H9 (cell line): Measurements from ENCODE around the gene TAS1R1. TPM values are rescaled to one million over a fixed set of nuclear protein-coding genes. Genes with fewer than 3 reads are reported as not detected.
A peak's percentile ranks its signal among the peaks of the same experiment; 100 is the strongest.

Experiments used
- DNase-seq: peaks from one replicate; pipeline ENCODE4 v3.0.0-alpha.2; 2017
- H2AFZ ChIP-seq: one replicate; pipeline ENCODE4 v1.6.1; 2013; ENCODE audit warnings: mild to moderate bottlenecking, low read length, control low read depth, moderate library complexity
- H2AK5ac ChIP-seq: 2 replicates; pipeline ENCODE4 v1.6.1; 2013; ENCODE audit warnings: low read length, control low read depth, mixed read lengths; ENCODE audit not compliant: insufficient read length
- H2BK120ac ChIP-seq: one replicate; pipeline ENCODE4 v1.6.1; 2013; ENCODE audit warnings: low read depth, mild to moderate bottlenecking, low read length, control low read depth, inconsistent platforms; ENCODE audit not compliant: poor library complexity, severe bottlenecking
- H2BK12ac ChIP-seq: 2 replicates; pipeline ENCODE4 v1.6.1; 2013; ENCODE audit warnings: low read length, control low read depth, mixed read lengths, low read depth; ENCODE audit not compliant: insufficient read length
- H2BK15ac ChIP-seq: 2 replicates; pipeline ENCODE4 v1.6.1; 2013; ENCODE audit warnings: low read depth, low read length, control low read depth
- H2BK20ac ChIP-seq: one replicate; pipeline ENCODE4 v1.6.1; 2013; ENCODE audit warnings: low read depth, mild to moderate bottlenecking, low read length, control low read depth, inconsistent platforms; ENCODE audit not compliant: poor library complexity, severe bottlenecking
- H2BK5ac ChIP-seq: 2 replicates; pipeline ENCODE4 v1.6.1; 2013; ENCODE audit warnings: low read length, control low read depth, mixed read lengths; ENCODE audit not compliant: insufficient read length
- H3K14ac ChIP-seq: 2 replicates; pipeline ENCODE4 v1.6.1; 2013; ENCODE audit warnings: low read length, control low read depth; ENCODE audit not compliant: insufficient read depth
- H3K18ac ChIP-seq: 2 replicates; pipeline ENCODE4 v1.6.1; 2013; ENCODE audit warnings: low read depth, mild to moderate bottlenecking, mixed read lengths, low read length, control low read depth; ENCODE audit not compliant: insufficient read length
- H3K23ac ChIP-seq: 2 replicates; pipeline ENCODE4 v1.6.1; 2013; ENCODE audit warnings: low read length, control low read depth, mixed read lengths, low read depth; ENCODE audit not compliant: insufficient read length
- H3K23me2 ChIP-seq: 2 replicates; pipeline ENCODE4 v1.6.1; 2013; ENCODE audit warnings: low read depth, mild to moderate bottlenecking, mixed read lengths, low read length, control low read depth; ENCODE audit not compliant: insufficient read length, poor library complexity, severe bottlenecking
- H3K27ac ChIP-seq: 2 replicates; pipeline ENCODE4 v1.5.1; 2013; ENCODE audit warnings: low read length, control low read depth, mixed read lengths, low read depth; ENCODE audit not compliant: insufficient read length
- H3K27me3 ChIP-seq: 2 replicates; pipeline ENCODE4 v1.6.1; 2013; ENCODE audit warnings: low read length, control low read depth, inconsistent platforms; ENCODE audit not compliant: insufficient read depth
- H3K4ac ChIP-seq: 2 replicates; pipeline ENCODE4 v1.6.1; 2013; ENCODE audit warnings: low read depth, mild to moderate bottlenecking, control low read depth, inconsistent platforms, low read length, moderate library complexity
- H3K4me1 ChIP-seq: 2 replicates; pipeline ENCODE4 v1.6.1; 2013; ENCODE audit warnings: low read length, control low read depth, inconsistent platforms; ENCODE audit not compliant: insufficient read depth
- H3K4me2 ChIP-seq: 2 replicates; pipeline ENCODE4 v1.6.1; 2013; ENCODE audit warnings: low read length, control low read depth, mixed read lengths; ENCODE audit not compliant: insufficient read length, insufficient read depth
- H3K56ac ChIP-seq: 2 replicates; pipeline ENCODE4 v1.6.1; 2013; ENCODE audit warnings: low read depth, mild to moderate bottlenecking, mixed read lengths, low read length, control low read depth; ENCODE audit not compliant: insufficient read length
- H3K79me1 ChIP-seq: 2 replicates; pipeline ENCODE4 v1.6.1; 2013; ENCODE audit warnings: low read depth, mild to moderate bottlenecking, moderate library complexity, low read length, control low read depth, inconsistent platforms; ENCODE audit not compliant: insufficient read depth, poor library complexity, severe bottlenecking
- H3K79me2 ChIP-seq: 2 replicates; pipeline ENCODE4 v1.6.1; 2013; ENCODE audit warnings: low read length, control low read depth, inconsistent platforms; ENCODE audit not compliant: insufficient read depth
- H3K9ac ChIP-seq: 2 replicates; pipeline ENCODE4 v1.6.1; 2013; ENCODE audit warnings: low read length, control low read depth, mixed read lengths; ENCODE audit not compliant: insufficient read length; ENCODE audit errors: extremely low read depth
- H3K9me3 ChIP-seq: one replicate; pipeline ENCODE4 v1.6.1; 2013; ENCODE audit warnings: low read depth, low read length, inconsistent platforms; ENCODE audit not compliant: control insufficient read depth
- H3T11ph ChIP-seq: one replicate; pipeline ENCODE4 v1.6.1; 2013; ENCODE audit warnings: mild to moderate bottlenecking, low read length, control low read depth, inconsistent platforms
- H4K20me1 ChIP-seq: one replicate; pipeline ENCODE4 v1.6.1; 2013; ENCODE audit not compliant: control insufficient read depth, insufficient read length, insufficient read depth
- H4K5ac ChIP-seq: 2 replicates; pipeline ENCODE4 v1.6.1; 2013; ENCODE audit warnings: low read depth, mild to moderate bottlenecking, mixed read lengths, low read length, control low read depth; ENCODE audit not compliant: insufficient read length
- H4K8ac ChIP-seq: replicated peaks from 2 replicates; pipeline ENCODE4 v1.6.1; 2013; ENCODE audit warnings: low read length, control low read depth, mixed read lengths, low read depth; ENCODE audit not compliant: insufficient read length
- H4K91ac ChIP-seq: 2 replicates; pipeline ENCODE4 v1.6.1; 2013; ENCODE audit warnings: low read depth, mild to moderate bottlenecking, moderate library complexity, mixed read lengths, low read length, control low read depth; ENCODE audit not compliant: insufficient read length
- H3K27ac Mint-ChIP-seq, 3 experiments: 2 replicates in 2 of 3; 3 replicates in 1 of 3; pipeline ENCODE4 v1.8.0; 2020 to 2021; ENCODE audit warnings: mixed read lengths in 3 of 3, mild to moderate bottlenecking in 1 of 3, moderate library complexity in 1 of 3
- H3K27me3 Mint-ChIP-seq: 2 replicates; pipeline ENCODE4 v1.8.0; 2021; ENCODE audit warnings: low read depth, mild to moderate bottlenecking, moderate library complexity, mixed read lengths
- H3K36me3 Mint-ChIP-seq, 3 experiments: 2 replicates in 2 of 3; 3 replicates in 1 of 3; pipeline ENCODE4 v1.8.0; 2020 to 2021; ENCODE audit warnings: low read depth in 3 of 3, mixed read lengths in 3 of 3; ENCODE audit not compliant: insufficient read depth in 1 of 3
- H3K4me1 Mint-ChIP-seq, 2 experiments: 2 replicates each; pipeline ENCODE4 v1.8.0; 2020; ENCODE audit warnings: mixed read lengths in 2 of 2
- H3K4me3 Mint-ChIP-seq, 2 experiments: 2 replicates in 1 of 2; 3 replicates in 1 of 2; pipeline ENCODE4 v1.8.0; 2020 to 2021; ENCODE audit warnings: mild to moderate bottlenecking in 2 of 2, mixed read lengths in 2 of 2, moderate library complexity in 1 of 2
- H3K9me3 Mint-ChIP-seq, 2 experiments: 2 replicates in 1 of 2; 3 replicates in 1 of 2; pipeline ENCODE4 v1.8.0; 2020; ENCODE audit warnings: mild to moderate bottlenecking in 2 of 2, mixed read lengths in 2 of 2, moderate library complexity in 1 of 2
- whole genome bisulfite sequencing: extraction: QIAGEN DNeasy Blood & Tissue Kit; methylation state at CpG from one replicate; pipeline ENCODE4 v1.1.7; 2013; ENCODE audit warnings: missing lambda C conversion rate, low lambda C conversion rate, mixed read lengths; ENCODE audit not compliant: insufficient read length; ENCODE audit errors: extremely low coverage; 5-methylcytosine and 5-hydroxymethylcytosine counted together
- total RNA-seq: library from RNA; stranded (reverse); gene quantifications from 2 replicates; pipeline ENCODE4 v1.2.1, GENCODE V29; 2021
- TF ChIP-seq, protein P1 (sequence below): fragments of 200-600 bp; sonication (generic); conservative IDR thresholded peaks from 3 replicates; pipeline ENCODE4 v1.8.0; 2021; ENCODE audit warnings: antibody characterized with exemption, mild to moderate bottlenecking

Gene TAS1R1
- total RNA-seq, 1 experiment from 2014 or later, result not detected

DNA sequence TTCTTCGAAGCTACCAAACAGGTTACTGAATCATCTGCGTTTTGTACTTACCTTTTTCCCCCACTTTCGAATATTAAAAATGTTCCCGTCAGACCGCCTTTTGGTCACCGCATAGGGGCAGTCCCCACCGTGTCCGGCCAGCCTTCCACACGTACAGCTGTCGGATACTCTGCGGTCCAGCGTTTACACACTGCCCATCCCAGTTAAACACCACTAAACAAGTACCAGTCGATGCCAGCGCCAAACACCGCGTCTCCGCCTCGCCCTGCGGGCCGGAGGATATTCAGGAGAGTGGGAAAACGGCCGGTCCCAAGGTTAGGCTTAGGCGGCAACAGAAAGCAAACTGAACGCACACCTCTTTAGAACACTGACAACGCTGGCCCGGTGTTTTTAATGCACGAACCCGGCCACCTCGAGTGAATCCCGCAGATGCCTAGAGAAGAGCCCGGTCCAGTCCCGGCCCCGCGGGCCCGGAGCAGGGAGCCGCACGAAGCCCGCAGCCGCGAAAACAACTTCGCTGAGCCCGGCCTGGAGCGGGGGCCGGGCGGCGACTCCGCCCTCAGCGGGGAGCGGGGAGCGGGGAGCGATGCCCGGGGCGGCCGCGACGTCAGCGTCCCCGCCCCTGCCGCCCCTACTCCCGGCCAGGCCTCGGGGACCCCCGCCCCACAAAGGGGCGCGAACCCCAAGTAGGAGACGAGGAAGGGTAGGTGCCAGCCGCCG is 57.7 kb downstream of the TAS1R1 start:
- H2BK120ac ChIP-seq, result no peak overlapping the region
- H3K27ac ChIP-seq, result no peak overlapping the region
- no peak overlapping the region for H3K56ac ChIP-seq
- H4K8ac ChIP-seq, result no peak overlapping the region
- H3K4me1 ChIP-seq, result no peaks in the 10 kb centered on the region
- H3K27me3 ChIP-seq, result no peaks in the 10 kb centered on the region
- TF ChIP-seq, protein P1, sequence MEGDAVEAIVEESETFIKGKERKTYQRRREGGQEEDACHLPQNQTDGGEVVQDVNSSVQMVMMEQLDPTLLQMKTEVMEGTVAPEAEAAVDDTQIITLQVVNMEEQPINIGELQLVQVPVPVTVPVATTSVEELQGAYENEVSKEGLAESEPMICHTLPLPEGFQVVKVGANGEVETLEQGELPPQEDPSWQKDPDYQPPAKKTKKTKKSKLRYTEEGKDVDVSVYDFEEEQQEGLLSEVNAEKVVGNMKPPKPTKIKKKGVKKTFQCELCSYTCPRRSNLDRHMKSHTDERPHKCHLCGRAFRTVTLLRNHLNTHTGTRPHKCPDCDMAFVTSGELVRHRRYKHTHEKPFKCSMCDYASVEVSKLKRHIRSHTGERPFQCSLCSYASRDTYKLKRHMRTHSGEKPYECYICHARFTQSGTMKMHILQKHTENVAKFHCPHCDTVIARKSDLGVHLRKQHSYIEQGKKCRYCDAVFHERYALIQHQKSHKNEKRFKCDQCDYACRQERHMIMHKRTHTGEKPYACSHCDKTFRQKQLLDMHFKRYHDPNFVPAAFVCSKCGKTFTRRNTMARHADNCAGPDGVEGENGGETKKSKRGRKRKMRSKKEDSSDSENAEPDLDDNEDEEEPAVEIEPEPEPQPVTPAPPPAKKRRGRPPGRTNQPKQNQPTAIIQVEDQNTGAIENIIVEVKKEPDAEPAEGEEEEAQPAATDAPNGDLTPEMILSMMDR, result no peak
- peak overlapping the region; percentile 2 for H3K9ac ChIP-seq
- H3K14ac ChIP-seq, result no peak overlapping the region
- H3K79me2 ChIP-seq, result peaks cover 14% of the 10 kb centered on the region; the same call in 1 of the 2 replicates
- Mint-ChIP-seq H3K36me3 (peaks cover 3 to 18% (median 11%) of the 10 kb centered on the region in 3 experiments; a peak in 6 of 7 replicates), H3K9me3 (no peaks in the 10 kb centered on the region; a peak in 1 of 5 replicates), H3K4me1 (peaks cover 13 to 15% of the 10 kb centered on the region in 2 experiments), H3K27ac (peak overlapping the region in 2 of 3 experiments; percentile 32 to 89; a peak in 3 of 7 replicates), H3K27me3 (peaks cover 14% of the 10 kb centered on the region), H3K4me3 (peak overlapping the region; percentile 81 to 89)
- no peak overlapping the region for H2AK5ac ChIP-seq
- H3K18ac ChIP-seq, result no peak overlapping the region
- peaks cover 17% of the 10 kb centered on the region for H3K23me2 ChIP-seq
- peak overlapping the region; percentile 76 for H3K4me2 ChIP-seq
- no peaks in the 10 kb centered on the region for H4K20me1 ChIP-seq
- WGBS, result no CpG with 5 or more reads among the region's 67 CpGs
- peak overlapping the region; percentile 2 for H2AFZ ChIP-seq
- no peak overlapping the region for H2BK20ac ChIP-seq
- DNase-seq, result no peak
- H4K91ac ChIP-seq, result no peak overlapping the region
- H3K4ac ChIP-seq, result no peak overlapping the region
- H3T11ph ChIP-seq, result no peak overlapping the region
- no peak overlapping the region for H2BK12ac ChIP-seq
- H3K23ac ChIP-seq, result no peak overlapping the region
- H3K79me1 ChIP-seq, result peaks cover 6% of the 10 kb centered on the region
- no peak overlapping the region for H2BK5ac ChIP-seq
- H2BK15ac ChIP-seq, result no peak overlapping the region
- no peaks in the 10 kb centered on the region for H3K9me3 ChIP-seq
- H4K5ac ChIP-seq, result no peak overlapping the region
